ENCODE measurements around the gene CD1E. TPM values are rescaled to one million over a fixed set of nuclear protein-coding genes. Genes with fewer than 3 reads are reported as not detected.

The CD1E gene
- total RNA-seq, result not detected

DNA sequence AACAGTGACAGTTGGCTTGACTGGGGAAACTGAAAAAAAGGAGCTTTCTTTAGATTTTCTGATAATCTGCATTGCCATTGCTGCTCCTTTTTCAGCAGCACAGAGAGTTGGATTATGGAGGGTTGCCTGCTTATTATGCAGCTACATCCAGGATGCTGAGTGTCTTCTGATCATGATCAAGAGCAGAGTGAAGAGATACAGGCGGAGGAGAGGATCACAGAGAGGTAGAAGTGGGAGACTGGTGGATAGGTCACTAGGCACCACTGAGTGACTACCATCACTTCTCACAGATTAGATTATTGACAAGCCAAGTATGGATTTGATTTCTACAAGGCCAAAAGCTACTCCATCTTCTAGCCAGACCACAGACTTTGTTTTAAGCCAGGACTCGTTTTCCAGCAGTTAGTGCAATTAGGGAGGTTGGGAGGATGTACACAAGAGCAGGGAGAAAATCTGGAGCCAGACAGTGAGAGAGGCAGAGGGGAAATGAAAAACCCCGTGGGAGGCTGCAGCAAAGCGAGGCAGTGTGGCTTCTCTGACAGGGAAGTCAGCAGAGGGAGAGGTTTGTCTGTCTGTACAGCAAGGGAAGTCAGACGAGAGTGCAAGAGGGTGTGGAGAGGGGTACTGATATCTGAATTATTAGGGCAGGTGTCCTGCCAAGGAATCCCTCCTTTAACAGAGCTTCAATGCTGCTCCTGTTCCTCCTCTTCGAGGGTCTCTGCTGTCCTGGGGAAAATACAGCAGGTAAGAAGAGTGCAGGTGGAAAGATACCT is at the start of gene CD1E:
TSS of gene CD1E (plus strand) at position 592 of the 773 bp plus-strand sequence. CDS start at position 687, 95 bp downstream.
- DNase-seq, result no peak
- intact Hi-C loops (cut with DNase I; ENCODE audit: low total_unique reads) (no loop called here), in situ Hi-C loops (cut with MboI; ENCODE audit: low sequenced_read_pairs in 4 of 4) (no loop called here)
- TF ChIP-seq, protein P1, sequence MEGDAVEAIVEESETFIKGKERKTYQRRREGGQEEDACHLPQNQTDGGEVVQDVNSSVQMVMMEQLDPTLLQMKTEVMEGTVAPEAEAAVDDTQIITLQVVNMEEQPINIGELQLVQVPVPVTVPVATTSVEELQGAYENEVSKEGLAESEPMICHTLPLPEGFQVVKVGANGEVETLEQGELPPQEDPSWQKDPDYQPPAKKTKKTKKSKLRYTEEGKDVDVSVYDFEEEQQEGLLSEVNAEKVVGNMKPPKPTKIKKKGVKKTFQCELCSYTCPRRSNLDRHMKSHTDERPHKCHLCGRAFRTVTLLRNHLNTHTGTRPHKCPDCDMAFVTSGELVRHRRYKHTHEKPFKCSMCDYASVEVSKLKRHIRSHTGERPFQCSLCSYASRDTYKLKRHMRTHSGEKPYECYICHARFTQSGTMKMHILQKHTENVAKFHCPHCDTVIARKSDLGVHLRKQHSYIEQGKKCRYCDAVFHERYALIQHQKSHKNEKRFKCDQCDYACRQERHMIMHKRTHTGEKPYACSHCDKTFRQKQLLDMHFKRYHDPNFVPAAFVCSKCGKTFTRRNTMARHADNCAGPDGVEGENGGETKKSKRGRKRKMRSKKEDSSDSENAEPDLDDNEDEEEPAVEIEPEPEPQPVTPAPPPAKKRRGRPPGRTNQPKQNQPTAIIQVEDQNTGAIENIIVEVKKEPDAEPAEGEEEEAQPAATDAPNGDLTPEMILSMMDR (IDR thresholded peaks at IDR 0.05 in 4 of 5, conservative IDR thresholded peaks at IDR 0.05 in 1 of 5), result no peak
- no peak for TF ChIP-seq POLR2A (IDR thresholded peaks at IDR 0.05)
- H3K27ac ChIP-seq, result no peak within 1 kb of the TSS
- ATAC-seq, result no peak
- H3K4me1 ChIP-seq, result no peaks in the 10 kb centered on the region
- no peaks in the 10 kb centered on the region for H3K36me3 ChIP-seq
- no peak within 1 kb of the TSS for H3K4me3 ChIP-seq
- no peaks in the 10 kb centered on the region for H3K27me3 ChIP-seq
- H3K9me3 ChIP-seq, result no peaks in the 10 kb centered on the region

DNA sequence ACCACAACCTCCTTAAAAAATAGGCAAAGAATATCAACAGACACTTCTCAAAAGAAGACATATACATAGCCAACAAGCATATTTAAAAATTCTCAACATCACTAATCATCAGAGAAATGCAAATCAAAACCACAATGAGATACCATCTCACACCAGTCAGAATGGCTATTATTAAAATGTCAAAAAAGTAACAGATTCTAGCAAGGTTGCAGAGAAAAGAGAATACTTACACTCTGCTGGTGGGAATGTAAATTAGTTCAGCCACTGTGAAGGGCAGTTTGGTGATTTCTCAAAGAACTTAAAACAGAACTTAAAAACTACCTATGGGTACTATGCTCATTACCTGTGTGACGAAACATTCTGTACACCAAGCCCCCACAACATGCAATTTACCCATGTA is 43.1 kb upstream of the CD1E start:
- no peak for TF ChIP-seq POLR2A (IDR thresholded peaks at IDR 0.05)
- TF ChIP-seq, protein P1 (IDR thresholded peaks at IDR 0.05 in 4 of 5, conservative IDR thresholded peaks at IDR 0.05 in 1 of 5), result no peak
- Histone ChIP-seq H3K9me3 (peaks cover 0 to 10% (median 0%) of the 10 kb centered on the region in 3 donors), H3K27me3 (no peaks in the 10 kb centered on the region), H3K36me3 (no peaks in the 10 kb centered on the region), H3K4me3 (no peak overlapping the region), H3K27ac (no peak overlapping the region), H3K4me1 (no peaks in the 10 kb centered on the region)
- in situ Hi-C loops (cut with MboI; ENCODE audit: low sequenced_read_pairs in 4 of 4), result no loop called here
- ATAC-seq (no peak), DNase-seq (no peak)
- intact Hi-C loops (cut with DNase I; ENCODE audit: low total_unique reads), result no loop called here

DNA sequence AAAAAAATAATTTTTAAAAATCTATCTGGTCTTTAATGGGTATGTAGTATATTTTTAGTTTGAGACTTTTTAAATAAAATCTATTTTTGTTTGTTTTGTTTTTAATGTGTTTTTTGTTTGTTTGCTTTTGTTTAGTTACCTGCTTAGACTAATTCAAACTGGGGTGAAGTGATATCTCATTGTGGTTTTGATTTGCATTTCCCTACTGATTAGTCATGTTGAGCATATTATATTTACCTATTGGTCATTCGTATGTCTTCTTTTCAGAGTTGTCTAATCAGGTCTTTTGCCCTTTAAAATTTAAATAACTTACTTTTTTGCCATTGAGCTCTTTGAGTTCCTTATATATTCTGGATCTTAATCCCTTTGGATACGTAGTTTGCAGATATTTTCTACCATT is 42.6 kb upstream of the CD1E start:
- Histone ChIP-seq H3K9me3 (peaks cover 0 to 10% (median 0%) of the 10 kb centered on the region in 3 donors), H3K4me1 (no peaks in the 10 kb centered on the region), H3K27ac (no peak overlapping the region), H3K4me3 (no peak overlapping the region), H3K36me3 (no peaks in the 10 kb centered on the region), H3K27me3 (no peaks in the 10 kb centered on the region)
- intact Hi-C loops (cut with DNase I; ENCODE audit: low total_unique reads) (no loop called here), in situ Hi-C loops (cut with MboI; ENCODE audit: low sequenced_read_pairs in 4 of 4) (no loop called here)
- ATAC-seq, result no peak
- TF ChIP-seq, protein P1 (IDR thresholded peaks at IDR 0.05 in 4 of 5, conservative IDR thresholded peaks at IDR 0.05 in 1 of 5), result no peak
- TF ChIP-seq POLR2A (IDR thresholded peaks at IDR 0.05), result no peak
- no peak for DNase-seq

DNA sequence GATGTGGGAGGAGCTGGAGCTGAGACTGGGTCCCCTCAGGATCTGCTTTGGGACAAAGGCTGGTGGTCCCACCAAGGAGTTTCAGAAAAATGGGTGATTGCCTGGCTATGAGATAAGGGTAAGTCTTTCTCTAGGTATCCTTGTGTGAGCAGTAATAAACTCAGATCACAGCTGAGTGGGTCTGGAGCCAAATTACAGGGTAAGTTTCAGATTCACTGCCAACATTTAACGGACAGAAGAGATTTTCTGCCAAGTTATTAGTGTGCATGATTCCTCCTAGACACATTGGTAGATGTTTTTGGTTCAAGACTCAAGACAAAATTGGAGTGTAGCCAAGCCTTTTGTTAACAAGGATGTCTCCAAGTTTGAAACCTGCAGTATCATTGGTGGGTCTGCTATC is 29.8 kb upstream of the CD1E start:
- DNase-seq, result no peak
- in situ Hi-C loops (cut with MboI; ENCODE audit: low sequenced_read_pairs in 4 of 4), result no loop called here
- Histone ChIP-seq H3K4me3 (no peak overlapping the region), H3K36me3 (no peaks in the 10 kb centered on the region), H3K4me1 (no peaks in the 10 kb centered on the region), H3K27me3 (no peaks in the 10 kb centered on the region), H3K9me3 (no peaks in the 10 kb centered on the region), H3K27ac (no peak overlapping the region)
- ATAC-seq, result no peak
- TF ChIP-seq, protein P1 (IDR thresholded peaks at IDR 0.05 in 4 of 5, conservative IDR thresholded peaks at IDR 0.05 in 1 of 5), result no peak
- no peak for TF ChIP-seq POLR2A (IDR thresholded peaks at IDR 0.05)
- intact Hi-C loops (cut with DNase I; ENCODE audit: low total_unique reads), result no loop called here

Data from gastrocnemius medialis (tissue), 4 donors.